Thyroid gland (tissue), 4 donors: Measurements from ENCODE around the gene LIMK1. TPM values are rescaled to one million over a fixed set of nuclear protein-coding genes. Genes with fewer than 3 reads are reported as not detected.

Experiments
- DNase-seq, 2 donors: peaks; one replicate each; pipeline ENCODE4 v3.0.0-alpha.2; 2019
- H3K27ac ChIP-seq, 3 donors: fragments of 200-600 bp; sonication (generic); 1 replicate in 2 of 3; 2 replicates in 1 of 3; pipeline ENCODE4 v1.5.1; 2016 to 2019; ENCODE audit warnings: mild to moderate bottlenecking in 1 of 3, moderate library complexity in 1 of 3
- H3K27me3 ChIP-seq: fragments of 200-600 bp; sonication (generic); one replicate; pipeline ENCODE4 v1.5.1; 2019
- H3K36me3 ChIP-seq, 2 donors: fragments of 200-600 bp; sonication (generic); one replicate each; pipeline ENCODE4 v1.5.1; 2016 to 2019
- H3K4me1 ChIP-seq, 2 donors: fragments of 200-600 bp; sonication (generic); one replicate each; pipeline ENCODE4 v1.5.1; 2017 to 2019
- H3K4me3 ChIP-seq, 3 donors: fragments of 200-600 bp; sonication (generic); replicated peaks in 1 of 3; 1 replicate in 2 of 3; 2 replicates in 1 of 3; pipeline ENCODE4 v1.5.1; 2016; ENCODE audit warnings: mild to moderate bottlenecking in 1 of 3
- H3K9me3 ChIP-seq: fragments of 200-600 bp; sonication (generic); one replicate; pipeline ENCODE4 v1.5.1; 2017
- POLR2A ChIP-seq, 2 donors: fragments of 450-650 bp; IDR thresholded peaks; one replicate each; pipeline ENCODE4 v1.6.1; 2017; ENCODE audit warnings: antibody characterized with exemption in 2 of 2, mild to moderate bottlenecking in 2 of 2, moderate library complexity in 1 of 2
- WGBS, 2 donors: methylation state at CpG; one replicate each; pipeline ENCODE4 v1.1.5; 2017; 5-methylcytosine and 5-hydroxymethylcytosine counted together
- intact Hi-C: fragments of 100-400 bp; cut with DNase I; formaldehyde crosslinking; loops from one replicate; pipeline ENCODE4 v1.15.1; 2023
- total RNA-seq, 4 donors: library from RNA; depleted of rRNA; stranded (reverse); fragments of >200 nt; gene quantifications; one replicate each; pipeline ENCODE4 v1.2.3, GENCODE V29; 2016
- TF ChIP-seq, protein P1 (sequence below), 6 experiments: fragments of 200-600 bp in 3 of 6; fragments of 450-650 bp in 3 of 6; sonication (generic) in 3 of 6; IDR thresholded peaks; one replicate each; pipeline ENCODE4 v1.5.1; 2016 to 2019; ENCODE audit warnings: antibody characterized with exemption in 6 of 6, mild to moderate bottlenecking in 2 of 6, inconsistent platforms in 1 of 6, moderate library complexity in 1 of 6

The LIMK1 gene
- total RNA-seq, 4 donors from 2014 or later: 16.7 to 32.8 (median 21.5) TPM

GRCh38 chr7:74143383-74143782 is 59.8 kb downstream of the LIMK1 start:
- no peaks in the 10 kb centered on the region for H3K27me3 ChIP-seq
- TF ChIP-seq, protein P1, sequence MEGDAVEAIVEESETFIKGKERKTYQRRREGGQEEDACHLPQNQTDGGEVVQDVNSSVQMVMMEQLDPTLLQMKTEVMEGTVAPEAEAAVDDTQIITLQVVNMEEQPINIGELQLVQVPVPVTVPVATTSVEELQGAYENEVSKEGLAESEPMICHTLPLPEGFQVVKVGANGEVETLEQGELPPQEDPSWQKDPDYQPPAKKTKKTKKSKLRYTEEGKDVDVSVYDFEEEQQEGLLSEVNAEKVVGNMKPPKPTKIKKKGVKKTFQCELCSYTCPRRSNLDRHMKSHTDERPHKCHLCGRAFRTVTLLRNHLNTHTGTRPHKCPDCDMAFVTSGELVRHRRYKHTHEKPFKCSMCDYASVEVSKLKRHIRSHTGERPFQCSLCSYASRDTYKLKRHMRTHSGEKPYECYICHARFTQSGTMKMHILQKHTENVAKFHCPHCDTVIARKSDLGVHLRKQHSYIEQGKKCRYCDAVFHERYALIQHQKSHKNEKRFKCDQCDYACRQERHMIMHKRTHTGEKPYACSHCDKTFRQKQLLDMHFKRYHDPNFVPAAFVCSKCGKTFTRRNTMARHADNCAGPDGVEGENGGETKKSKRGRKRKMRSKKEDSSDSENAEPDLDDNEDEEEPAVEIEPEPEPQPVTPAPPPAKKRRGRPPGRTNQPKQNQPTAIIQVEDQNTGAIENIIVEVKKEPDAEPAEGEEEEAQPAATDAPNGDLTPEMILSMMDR (IDR thresholded peaks at IDR 0.05): no peak
- no peak for TF ChIP-seq POLR2A (IDR thresholded peaks at IDR 0.05)
- H3K36me3 ChIP-seq: no peaks in the 10 kb centered on the region
- WGBS, 2 donors: 79 to 80% methylated on average over 6 of the region's 6 CpGs
- H3K27ac ChIP-seq: no peak overlapping the region
- no peaks in the 10 kb centered on the region for H3K9me3 ChIP-seq
- no peaks in the 10 kb centered on the region for H3K4me1 ChIP-seq
- intact Hi-C loops: no loop called here
- H3K4me3 ChIP-seq: no peak overlapping the region
- DNase-seq: no peak

DNA sequence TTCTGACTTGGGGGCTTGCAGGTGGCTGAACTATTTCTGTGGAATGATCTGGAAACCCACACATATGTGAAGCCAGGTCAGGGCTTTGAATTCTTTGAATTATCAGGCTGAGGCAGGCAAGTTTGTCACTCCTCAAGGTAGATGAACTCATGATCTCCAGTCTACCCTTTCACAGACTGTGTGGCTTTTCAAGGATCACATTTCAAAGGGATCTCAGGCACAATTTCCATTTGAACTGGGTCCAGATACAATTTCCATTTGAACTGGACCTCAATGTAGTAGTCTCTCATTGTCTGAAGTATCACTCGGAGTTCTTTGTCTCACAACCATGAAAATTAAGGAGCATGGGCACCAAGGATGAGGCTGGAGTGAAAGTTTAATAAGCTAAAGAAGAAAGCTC is 64.9 kb downstream of the LIMK1 start:
- H3K27ac ChIP-seq: no peak overlapping the region
- H3K4me1 ChIP-seq: no peaks in the 10 kb centered on the region
- H3K36me3 ChIP-seq: no peaks in the 10 kb centered on the region
- H3K27me3 ChIP-seq: no peaks in the 10 kb centered on the region
- WGBS, 2 donors: 85 to 87% methylated on average over 1 of the region's 1 CpG
- H3K9me3 ChIP-seq: no peaks in the 10 kb centered on the region
- DNase-seq: no peak
- intact Hi-C loops: no loop called here
- no peak overlapping the region for H3K4me3 ChIP-seq
- TF ChIP-seq, protein P1 (IDR thresholded peaks at IDR 0.05): no peak
- TF ChIP-seq POLR2A (IDR thresholded peaks at IDR 0.05): no peak

DNA sequence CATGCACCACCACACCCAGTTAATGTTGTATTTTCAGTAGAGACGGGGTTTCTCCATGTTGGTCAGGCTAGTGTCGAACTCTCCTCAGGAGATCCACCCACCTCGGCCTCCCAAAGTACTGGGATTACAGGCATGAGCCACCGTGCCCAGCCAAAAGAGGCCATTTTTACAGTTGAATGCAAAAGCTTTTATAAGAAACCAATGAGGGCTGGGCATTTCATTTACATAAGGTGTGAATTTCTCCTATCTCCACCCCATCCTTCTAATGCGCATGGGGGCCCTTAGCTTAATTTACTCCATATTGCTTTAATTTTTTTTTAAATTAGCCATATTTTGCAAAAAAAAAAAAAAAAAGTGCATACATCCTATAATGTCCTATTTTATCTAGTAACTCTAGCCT is 65.5 kb downstream of the LIMK1 start:
- Histone ChIP-seq H3K4me1 (no peaks in the 10 kb centered on the region), H3K27ac (no peak overlapping the region), H3K4me3 (no peak overlapping the region), H3K36me3 (no peaks in the 10 kb centered on the region), H3K9me3 (no peaks in the 10 kb centered on the region), H3K27me3 (no peaks in the 10 kb centered on the region)
- no peak for DNase-seq
- intact Hi-C loops: no loop called here
- 95 to 97% methylated on average over 5 of the region's 5 CpGs for WGBS, 2 donors
- TF ChIP-seq POLR2A (IDR thresholded peaks at IDR 0.05): no peak
- TF ChIP-seq, protein P1 (IDR thresholded peaks at IDR 0.05): no peak

GRCh38 chr7:74149603-74150002 is 66.0 kb downstream of the LIMK1 start:
- Histone ChIP-seq H3K4me3 (no peak overlapping the region), H3K4me1 (no peaks in the 10 kb centered on the region)

DNA sequence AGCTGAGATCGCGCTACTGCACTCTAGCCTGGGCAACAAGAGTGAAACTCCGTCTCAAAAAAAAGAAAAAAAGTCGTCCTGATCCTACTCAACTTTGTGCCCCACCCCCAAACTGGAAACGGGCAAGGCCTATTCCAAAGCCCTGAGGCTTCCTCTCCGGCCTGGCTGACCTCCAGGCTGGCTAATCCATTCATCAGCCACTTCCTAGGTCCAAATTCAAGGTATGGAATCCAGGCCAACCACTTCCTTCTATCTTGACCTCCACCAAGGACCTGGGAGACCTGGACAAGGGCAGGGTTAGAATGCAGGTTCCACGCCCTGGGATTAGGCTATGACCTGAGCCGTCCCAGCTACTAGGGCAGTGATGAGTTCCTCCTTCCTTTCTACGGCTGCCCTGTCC is 70.1 kb downstream of the LIMK1 start:
- no peaks in the 10 kb centered on the region for H3K36me3 ChIP-seq
- 71 to 80% methylated on average over 9 of the region's 9 CpGs for WGBS, 2 donors

More at GRCh38 chr7:74149603-74150002, 66.0 kb downstream of the LIMK1 start:
- no peak overlapping the region for H3K27ac ChIP-seq
- H3K36me3 ChIP-seq: no peaks in the 10 kb centered on the region
- WGBS, 2 donors: 92 to 100% methylated on average over 1 of the region's 1 CpG
- no peak for TF ChIP-seq POLR2A (IDR thresholded peaks at IDR 0.05)
- TF ChIP-seq, protein P1 (IDR thresholded peaks at IDR 0.05): no peak
- intact Hi-C loops: no loop called here
- no peaks in the 10 kb centered on the region for H3K27me3 ChIP-seq
- DNase-seq: no peak
- no peaks in the 10 kb centered on the region for H3K9me3 ChIP-seq

More for the DNA sequence above, 70.1 kb downstream of the LIMK1 start:
- Histone ChIP-seq H3K27me3 (no peaks in the 10 kb centered on the region), H3K27ac (no peak overlapping the region), H3K4me3 (no peak overlapping the region), H3K9me3 (no peaks in the 10 kb centered on the region), H3K4me1 (no peaks in the 10 kb centered on the region)
- no peak for DNase-seq
- intact Hi-C loops: no loop called here
- TF ChIP-seq, protein P1 (IDR thresholded peaks at IDR 0.05): no peak
- TF ChIP-seq POLR2A (IDR thresholded peaks at IDR 0.05): no peak
